Neuronal stem cell (in vitro differentiated cells): Measurements from ENCODE around the gene LHX6.
A peak's percentile ranks its signal among the peaks of the same experiment; 100 is the strongest.

Experiments used
- DNase-seq: peaks from one replicate; pipeline ENCODE4 v3.0.0-alpha.2; 2013; ENCODE audit warnings: low spot score
- H2AFZ ChIP-seq: one replicate; pipeline ENCODE4 v1.6.1; 2013; ENCODE audit warnings: mild to moderate bottlenecking, low read length, inconsistent platforms
- H2AK5ac ChIP-seq: 2 replicates; pipeline ENCODE4 v1.6.1; 2013; ENCODE audit warnings: low read depth, mild to moderate bottlenecking, inconsistent platforms, low read length, moderate library complexity, mixed read lengths
- H2BK120ac ChIP-seq: 2 replicates; pipeline ENCODE4 v1.6.1; 2013; ENCODE audit warnings: low read depth, mild to moderate bottlenecking, inconsistent platforms, low read length, moderate library complexity, mixed read lengths
- H2BK12ac ChIP-seq: one replicate; pipeline ENCODE4 v1.6.1; 2013; ENCODE audit warnings: low read length, inconsistent platforms
- H2BK15ac ChIP-seq: 2 replicates; pipeline ENCODE4 v1.6.1; 2013; ENCODE audit warnings: mild to moderate bottlenecking, low read length, inconsistent platforms, mixed read lengths
- H2BK5ac ChIP-seq: one replicate; pipeline ENCODE4 v1.6.1; 2013; ENCODE audit warnings: inconsistent platforms, mild to moderate bottlenecking, low read length, moderate library complexity
- H3K14ac ChIP-seq: one replicate; pipeline ENCODE4 v1.6.1; 2013; ENCODE audit warnings: low read length, inconsistent platforms
- H3K18ac ChIP-seq: 2 replicates; pipeline ENCODE4 v1.6.1; 2013; ENCODE audit warnings: low read length, inconsistent platforms
- H3K23ac ChIP-seq: 2 replicates; pipeline ENCODE4 v1.6.1; 2013; ENCODE audit warnings: low read depth, mild to moderate bottlenecking, mixed read lengths, low read length, inconsistent platforms; ENCODE audit not compliant: poor library complexity
- H3K27ac ChIP-seq: replicated peaks from 3 replicates; pipeline ENCODE4 v1.5.1; 2013; ENCODE audit warnings: low read length, inconsistent platforms
- H3K27me3 ChIP-seq, 3 experiments: 2 replicates each; pipeline ENCODE4 v1.6.1; 2013; ENCODE audit warnings: low read length in 3 of 3, mild to moderate bottlenecking in 2 of 3, inconsistent platforms in 1 of 3, low read depth in 1 of 3, mixed read lengths in 1 of 3, moderate library complexity in 1 of 3; ENCODE audit not compliant: control insufficient read depth in 3 of 3, insufficient read depth in 3 of 3
- H3K36me3 ChIP-seq, 2 donors: replicated peaks in 1 of 2; 2 replicates each; pipeline ENCODE4 v1.6.1; 2013; ENCODE audit warnings: low read length in 2 of 2; ENCODE audit not compliant: control insufficient read depth in 2 of 2, insufficient read depth in 2 of 2
- H3K4ac ChIP-seq: 2 replicates; pipeline ENCODE4 v1.6.1; 2013; ENCODE audit warnings: inconsistent platforms, mild to moderate bottlenecking, low read length, moderate library complexity
- H3K4me1 ChIP-seq, 2 donors: 1 replicate in 1 of 2; 2 replicates in 1 of 2; pipeline ENCODE4 v1.6.1; 2013; ENCODE audit warnings: low read length in 2 of 2, low read depth in 1 of 2; ENCODE audit not compliant: control insufficient read depth in 2 of 2, insufficient read depth in 1 of 2
- H3K4me2 ChIP-seq: one replicate; pipeline ENCODE4 v1.6.1; 2013; ENCODE audit warnings: mild to moderate bottlenecking, low read length, inconsistent platforms; ENCODE audit not compliant: insufficient read depth, poor library complexity, severe bottlenecking
- H3K4me3 ChIP-seq, 2 donors: 2 replicates each; pipeline ENCODE4 v1.5.1; 2013; ENCODE audit warnings: low read length in 2 of 2, mild to moderate bottlenecking in 2 of 2, inconsistent platforms in 1 of 2, moderate library complexity in 1 of 2
- H3K79me1 ChIP-seq: one replicate; pipeline ENCODE4 v1.6.1; 2013; ENCODE audit warnings: low read depth, mild to moderate bottlenecking, inconsistent platforms, low read length, moderate library complexity
- H3K9ac ChIP-seq: one replicate; pipeline ENCODE4 v1.6.1; 2013; ENCODE audit warnings: mild to moderate bottlenecking, low read depth, low read length, inconsistent platforms; ENCODE audit not compliant: poor library complexity
- H3K9me3 ChIP-seq, 2 donors: replicated peaks in 1 of 2; 2 replicates each; pipeline versions ENCODE3 to v1.6.1; 2013; ENCODE audit warnings: low read length in 2 of 2, mild to moderate bottlenecking in 2 of 2, inconsistent platforms in 1 of 2, low read depth in 1 of 2, mixed read lengths in 1 of 2, moderate library complexity in 1 of 2; ENCODE audit not compliant: control insufficient read depth in 2 of 2, insufficient read depth in 1 of 2
- H4K8ac ChIP-seq: one replicate; pipeline ENCODE4 v1.6.1; 2013; ENCODE audit warnings: low read depth, mild to moderate bottlenecking, inconsistent platforms, low read length, moderate library complexity
- H4K91ac ChIP-seq: one replicate; pipeline ENCODE4 v1.6.1; 2013; ENCODE audit warnings: low read length, low read depth, mild to moderate bottlenecking, inconsistent platforms; ENCODE audit not compliant: poor library complexity
- WGBS, 2 donors: extraction: QIAGEN DNeasy Blood & Tissue Kit; methylation state at CpG; one replicate each; pipeline ENCODE4 v1.1.7; 2013; ENCODE audit warnings: missing lambda C conversion rate in 2 of 2, mixed read lengths in 1 of 2; ENCODE audit not compliant: insufficient read length in 2 of 2, insufficient replicate concordance in 1 of 2; ENCODE audit errors: extremely low coverage in 2 of 2; 5-methylcytosine and 5-hydroxymethylcytosine counted together

Gene LHX6

GRCh38 chr9:122228191-122228567 lies 578 bp downstream of the LHX6 start:
- Histone ChIP-seq H3K9me3 (peaks cover 0 to 3% of the 10 kb centered on the region in 2 donors), H3K23ac (peak overlapping the region; percentile 25), H4K91ac (no peak overlapping the region), H3K14ac (no peak overlapping the region), H3K4me1 (peaks cover 5 to 11% of the 10 kb centered on the region in 2 donors), H3K27me3 (peaks cover 48 to 97% (median 92%) of the 10 kb centered on the region in 3 experiments), H2BK120ac (no peak overlapping the region), H2BK5ac (no peak overlapping the region), H3K4me3 (peak overlapping the region; percentile 16 to 62), H2AK5ac (no peak overlapping the region), H2BK12ac (no peak overlapping the region), H2AFZ (peak overlapping the region; percentile 81), H3K79me1 (no peaks in the 10 kb centered on the region), H2BK15ac (no peak overlapping the region), H4K8ac (no peak overlapping the region), H3K27ac (no peak overlapping the region), H3K36me3 (no peaks in the 10 kb centered on the region), H3K9ac (peak overlapping the region; percentile 27), H3K18ac (no peak overlapping the region), H3K4ac (no peak overlapping the region), H3K4me2 (peak overlapping the region; percentile 59)
- WGBS, 2 donors = no CpG with 5 or more reads among the region's 38 CpGs
- no peak for DNase-seq

GRCh38 chr9:122227575-122227900 lies 1.2 kb downstream of the LHX6 start:
- DNase-seq = no peak
- H3K36me3 ChIP-seq = no peaks in the 10 kb centered on the region
- H2AK5ac ChIP-seq = no peak overlapping the region
- WGBS, 2 donors = no CpG with 5 or more reads among the region's 10 CpGs
- no peak overlapping the region for H2BK15ac ChIP-seq
- H3K4me2 ChIP-seq = no peak overlapping the region
- H3K14ac ChIP-seq = no peak overlapping the region
- no peak overlapping the region for H3K27ac ChIP-seq
- no peak overlapping the region for H3K23ac ChIP-seq
- peaks cover 51 to 97% (median 95%) of the 10 kb centered on the region in 3 experiments for H3K27me3 ChIP-seq
- no peak overlapping the region for H4K8ac ChIP-seq
- H3K4me3 ChIP-seq = no peak overlapping the region
- H3K4ac ChIP-seq = no peak overlapping the region
- no peak overlapping the region for H2AFZ ChIP-seq
- H2BK120ac ChIP-seq = no peak overlapping the region
- H3K9me3 ChIP-seq = peaks cover 0 to 3% of the 10 kb centered on the region in 2 donors
- H3K4me1 ChIP-seq = peaks cover 5 to 11% of the 10 kb centered on the region in 2 donors
- H2BK12ac ChIP-seq = no peak overlapping the region
- no peaks in the 10 kb centered on the region for H3K79me1 ChIP-seq
- H2BK5ac ChIP-seq = no peak overlapping the region
- no peak overlapping the region for H3K9ac ChIP-seq
- no peak overlapping the region for H3K18ac ChIP-seq
- no peak overlapping the region for H4K91ac ChIP-seq

GRCh38 chr9:122226758-122227574 lies 1.8 kb downstream of the LHX6 start:
- Histone ChIP-seq H3K27me3 (peaks cover 56 to 98% (median 98%) of the 10 kb centered on the region in 3 experiments), H3K4me3 (peak overlapping the region in 1 of 2 donors; percentile 17), H2BK120ac (no peak overlapping the region), H3K4ac (no peak overlapping the region), H3K23ac (peak overlapping the region; percentile 67), H3K18ac (peak overlapping the region; percentile 6), H3K14ac (no peak overlapping the region), H3K36me3 (no peaks in the 10 kb centered on the region), H2AK5ac (no peak overlapping the region), H3K9me3 (peaks cover 0 to 3% of the 10 kb centered on the region in 2 donors), H2BK5ac (no peak overlapping the region), H3K27ac (no peak overlapping the region), H3K79me1 (no peaks in the 10 kb centered on the region), H2AFZ (peak overlapping the region; percentile 42), H3K9ac (no peak overlapping the region), H2BK15ac (no peak overlapping the region), H4K91ac (no peak overlapping the region), H4K8ac (no peak overlapping the region), H2BK12ac (no peak overlapping the region), H3K4me2 (no peak overlapping the region), H3K4me1 (peaks cover 5 to 11% of the 10 kb centered on the region in 2 donors)
- WGBS, 2 donors = no CpG with 5 or more reads among the region's 59 CpGs
- DNase-seq = no peak

- Histone ChIP-seq H3K27ac (no peak overlapping the region), H3K4ac (no peak overlapping the region), H4K8ac (no peak overlapping the region), H3K4me3 (no peak overlapping the region), H2BK120ac (no peak overlapping the region), H4K91ac (no peak overlapping the region), H3K23ac (peak overlapping the region; percentile 7), H2AK5ac (peak overlapping the region; percentile 54), H2BK5ac (no peak overlapping the region), H3K9ac (no peak overlapping the region), H3K36me3 (no peaks in the 10 kb centered on the region), H3K9me3 (peaks cover 0 to 3% of the 10 kb centered on the region in 2 donors), H3K18ac (peak overlapping the region; percentile 68), H3K14ac (no peak overlapping the region), H3K4me2 (no peak overlapping the region), H2BK15ac (no peak overlapping the region), H3K4me1 (peaks cover 7 to 11% of the 10 kb centered on the region in 2 donors), H3K79me1 (no peaks in the 10 kb centered on the region), H2BK12ac (no peak overlapping the region), H2AFZ (peak overlapping the region; percentile 69), H3K27me3 (peaks cover 62 to 100% (median 98%) of the 10 kb centered on the region in 3 experiments)
- no peak for DNase-seq
- no CpG with 5 or more reads among the region's 51 CpGs for WGBS, 2 donors
Measured at GRCh38 chr9:122226142-122226757, 2.5 kb downstream of the LHX6 start.
